ENCODE data around the gene HYDIN.

The HYDIN gene

DNA sequence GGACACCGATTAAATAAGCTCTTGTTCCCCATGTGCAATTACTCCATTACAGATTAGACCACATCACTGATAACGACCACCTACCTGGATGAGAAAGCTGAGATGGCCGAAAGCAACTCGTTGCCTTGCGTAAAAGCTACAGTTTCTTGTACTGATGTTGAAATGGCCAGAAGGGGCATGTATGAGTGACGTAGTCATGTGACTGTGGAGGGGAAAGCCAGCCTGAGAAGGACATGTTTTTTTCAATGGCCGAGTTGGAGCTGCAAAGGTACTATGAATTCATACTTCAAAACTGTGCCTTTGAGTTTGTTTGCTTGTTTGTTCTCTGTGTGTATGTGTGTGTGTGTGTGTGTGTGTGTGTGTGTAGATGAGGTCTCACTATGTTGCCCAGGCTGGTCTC lies 17.0 kb upstream of the HYDIN start:
- no peaks in the 10 kb centered on the region for H3K9me3 Mint-ChIP-seq
- H3K27ac Mint-ChIP-seq = no peak overlapping the region
- no peak for DNase-seq (ENCODE audit: low spot score)
- no peak overlapping the region for H3K4me3 Mint-ChIP-seq
- H3K27me3 Mint-ChIP-seq (ENCODE audit: low read depth) = no peaks in the 10 kb centered on the region
- H3K4me1 Mint-ChIP-seq (ENCODE audit: low read depth) = no peaks in the 10 kb centered on the region
- no peaks in the 10 kb centered on the region for H3K36me3 Mint-ChIP-seq (ENCODE audit: low read depth)

DNA sequence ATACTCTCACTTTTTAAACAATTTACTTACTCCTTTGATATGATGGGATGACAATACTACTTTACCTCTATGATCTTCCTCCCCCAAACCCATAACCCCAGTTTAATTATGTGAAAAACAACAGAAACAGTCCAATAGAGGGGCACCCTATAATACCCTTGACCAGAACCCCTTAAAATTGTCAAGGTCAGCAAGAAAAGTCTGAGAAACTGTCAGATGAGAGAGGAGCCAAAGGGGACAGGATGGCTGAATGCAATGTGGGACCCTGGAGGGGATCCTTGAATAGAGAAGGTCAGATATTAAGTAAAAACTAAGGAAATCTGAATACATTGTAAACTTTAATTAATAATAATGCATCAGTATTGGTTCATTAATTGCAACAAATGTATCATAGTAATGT lies 15.8 kb upstream of the HYDIN start:
- no peak for DNase-seq (ENCODE audit: low spot score)
- Mint-ChIP-seq H3K27ac (no peak overlapping the region), H3K36me3 (ENCODE audit: low read depth) (no peaks in the 10 kb centered on the region), H3K9me3 (no peaks in the 10 kb centered on the region), H3K4me3 (no peak overlapping the region), H3K27me3 (ENCODE audit: low read depth) (no peaks in the 10 kb centered on the region), H3K4me1 (ENCODE audit: low read depth) (no peaks in the 10 kb centered on the region)

DNA sequence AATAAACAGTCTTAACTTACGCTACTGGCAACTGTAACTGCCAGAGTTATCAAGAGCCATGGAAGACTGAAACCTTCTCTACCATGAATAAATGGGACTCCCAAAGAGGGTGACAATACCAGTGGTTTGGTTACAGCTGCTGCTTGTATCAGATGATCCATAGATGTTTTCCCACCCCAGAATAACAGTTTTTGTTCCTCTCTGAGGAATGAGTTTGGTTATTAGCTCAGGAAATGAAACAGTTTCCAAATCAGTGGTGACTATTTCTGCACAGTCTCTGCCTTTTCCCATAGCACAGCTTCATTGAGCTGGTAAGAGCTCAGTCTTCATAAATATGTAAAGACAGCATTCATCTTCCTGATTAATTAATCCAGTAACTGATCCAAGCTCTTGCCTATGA lies 14.0 kb upstream of the HYDIN start:
- H3K36me3 Mint-ChIP-seq (ENCODE audit: low read depth) = no peaks in the 10 kb centered on the region
- DNase-seq (ENCODE audit: low spot score) = no peak
- H3K4me1 Mint-ChIP-seq (ENCODE audit: low read depth) = no peaks in the 10 kb centered on the region
- H3K27ac Mint-ChIP-seq = no peak overlapping the region
- H3K9me3 Mint-ChIP-seq = no peaks in the 10 kb centered on the region
- H3K27me3 Mint-ChIP-seq (ENCODE audit: low read depth) = no peaks in the 10 kb centered on the region
- no peak overlapping the region for H3K4me3 Mint-ChIP-seq

- H3K4me1 Mint-ChIP-seq (ENCODE audit: low read depth) = no peaks in the 10 kb centered on the region
- no peak for DNase-seq (ENCODE audit: low spot score)
- H3K27ac Mint-ChIP-seq = no peak overlapping the region
- H3K36me3 Mint-ChIP-seq (ENCODE audit: low read depth) = no peaks in the 10 kb centered on the region
- no peak overlapping the region for H3K4me3 Mint-ChIP-seq
- no peaks in the 10 kb centered on the region for H3K9me3 Mint-ChIP-seq
- H3K27me3 Mint-ChIP-seq (ENCODE audit: low read depth) = no peaks in the 10 kb centered on the region
Observed at GRCh38 chr16:71242601-71243000, 12.1 kb upstream of the HYDIN start.

DNA sequence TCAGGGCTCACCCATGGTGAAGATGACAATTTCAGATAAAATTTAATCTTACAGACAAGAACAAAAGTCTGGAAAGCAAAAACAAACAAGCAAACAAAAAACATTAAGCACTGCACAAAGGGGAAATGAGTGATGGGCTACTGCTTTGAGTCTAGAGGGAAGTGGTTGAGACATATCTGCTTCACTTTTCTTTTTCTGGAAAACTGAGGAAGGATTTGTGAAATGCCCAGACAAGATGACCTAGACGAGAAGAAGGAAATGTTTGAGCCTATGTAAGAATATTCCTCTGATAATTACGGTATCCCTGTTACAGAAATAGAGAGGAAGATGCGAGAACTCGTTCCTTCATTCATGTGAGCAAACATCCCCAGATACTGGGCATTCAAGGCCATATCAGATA lies 11.5 kb upstream of the HYDIN start:
- Mint-ChIP-seq H3K4me1 (ENCODE audit: low read depth) (no peaks in the 10 kb centered on the region), H3K4me3 (no peak overlapping the region), H3K27me3 (ENCODE audit: low read depth) (no peaks in the 10 kb centered on the region), H3K36me3 (ENCODE audit: low read depth) (no peaks in the 10 kb centered on the region), H3K9me3 (no peaks in the 10 kb centered on the region), H3K27ac (no peak overlapping the region)
- no peak for DNase-seq (ENCODE audit: low spot score)

GRCh38 chr16:71229344-71229743 lies 1.2 kb downstream of the HYDIN start:
- no peaks in the 10 kb centered on the region for H3K36me3 Mint-ChIP-seq (ENCODE audit: low read depth)
- no peak overlapping the region for H3K4me3 Mint-ChIP-seq
- no peaks in the 10 kb centered on the region for H3K4me1 Mint-ChIP-seq (ENCODE audit: low read depth)
- no peak overlapping the region for H3K27ac Mint-ChIP-seq
- no peak for DNase-seq (ENCODE audit: low spot score)
- peaks cover 48% of the 10 kb centered on the region for H3K9me3 Mint-ChIP-seq
- peaks cover 10% of the 10 kb centered on the region for H3K27me3 Mint-ChIP-seq (ENCODE audit: low read depth)

- Mint-ChIP-seq H3K36me3 (ENCODE audit: low read depth) (no peaks in the 10 kb centered on the region), H3K4me1 (ENCODE audit: low read depth) (no peaks in the 10 kb centered on the region), H3K27ac (no peak overlapping the region), H3K9me3 (peaks cover 48% of the 10 kb centered on the region), H3K27me3 (ENCODE audit: low read depth) (peaks cover 6% of the 10 kb centered on the region), H3K4me3 (no peak overlapping the region)
- DNase-seq (ENCODE audit: low spot score) = no peak
Observed at GRCh38 chr16:71226229-71227141, 4.0 kb downstream of the HYDIN start.

GRCh38 chr16:71225145-71225544 lies 5.4 kb downstream of the HYDIN start:
- Mint-ChIP-seq H3K27me3 (ENCODE audit: low read depth) (no peaks in the 10 kb centered on the region), H3K27ac (no peak overlapping the region), H3K4me3 (no peak overlapping the region), H3K9me3 (peaks cover 42% of the 10 kb centered on the region), H3K4me1 (ENCODE audit: low read depth) (no peaks in the 10 kb centered on the region), H3K36me3 (ENCODE audit: low read depth) (no peaks in the 10 kb centered on the region)
- no peak for DNase-seq (ENCODE audit: low spot score)

DNA sequence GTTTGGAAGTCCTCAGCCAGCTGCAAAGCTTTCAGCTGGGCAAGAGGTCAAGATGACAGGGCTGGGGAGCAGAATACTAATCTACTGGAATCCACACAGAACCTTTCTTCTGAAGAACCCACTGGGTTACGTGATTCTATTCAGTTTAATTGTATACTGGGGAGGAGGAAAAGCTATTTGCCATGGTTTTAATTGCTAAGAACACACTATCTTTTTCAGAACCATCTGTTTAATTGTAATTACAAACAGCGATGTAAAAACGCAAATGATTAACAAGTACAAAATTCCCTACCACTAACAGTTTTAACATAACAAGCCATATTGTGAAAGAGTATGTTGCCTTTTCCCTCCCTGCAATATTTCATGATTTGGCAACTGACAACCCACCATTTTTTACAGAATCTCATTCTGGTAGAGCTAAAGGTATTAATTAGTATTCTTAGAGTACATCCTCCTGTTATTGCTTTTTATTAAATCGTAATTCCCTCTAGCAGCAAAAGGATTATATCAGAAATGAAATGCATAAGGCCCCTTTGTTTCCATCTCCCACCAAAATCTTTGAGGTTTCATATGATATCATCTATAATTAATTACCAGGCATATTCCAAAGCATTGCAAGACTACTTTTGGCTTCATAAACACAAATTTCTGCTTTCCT lies 12.1 kb downstream of the HYDIN start:
- Mint-ChIP-seq H3K4me3 (no peak overlapping the region), H3K9me3 (peaks cover 4% of the 10 kb centered on the region), H3K27ac (no peak overlapping the region), H3K4me1 (ENCODE audit: low read depth) (no peaks in the 10 kb centered on the region), H3K27me3 (ENCODE audit: low read depth) (no peaks in the 10 kb centered on the region), H3K36me3 (ENCODE audit: low read depth) (no peaks in the 10 kb centered on the region)
- DNase-seq (ENCODE audit: low spot score) = no peak

GRCh38 chr16:71217506-71217905 lies 13.0 kb downstream of the HYDIN start:
- H3K4me3 Mint-ChIP-seq = no peak overlapping the region
- no peak overlapping the region for H3K27ac Mint-ChIP-seq
- H3K9me3 Mint-ChIP-seq = no peaks in the 10 kb centered on the region
- H3K27me3 Mint-ChIP-seq (ENCODE audit: low read depth) = no peaks in the 10 kb centered on the region
- no peaks in the 10 kb centered on the region for H3K4me1 Mint-ChIP-seq (ENCODE audit: low read depth)
- no peaks in the 10 kb centered on the region for H3K36me3 Mint-ChIP-seq (ENCODE audit: low read depth)
- no peak for DNase-seq (ENCODE audit: low spot score)

DNA sequence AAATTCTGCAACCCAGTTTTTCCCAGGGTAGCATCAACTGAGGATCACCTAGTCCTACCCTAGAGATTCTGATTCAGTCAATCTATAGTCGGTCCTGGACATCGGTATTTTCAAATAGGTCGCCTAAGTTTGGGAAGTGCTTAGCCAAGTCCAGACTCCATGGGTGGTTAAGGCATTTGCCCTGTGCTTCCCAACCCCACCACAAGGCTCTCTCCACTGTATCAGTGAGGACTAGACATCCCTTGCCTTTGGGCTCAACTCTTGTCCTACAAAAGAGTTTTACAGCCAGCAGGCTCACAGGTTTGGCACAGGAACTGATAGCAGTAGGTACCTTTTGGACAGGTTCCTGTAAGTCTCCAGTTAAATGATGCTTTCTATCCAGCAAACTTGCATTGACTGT lies 13.8 kb downstream of the HYDIN start:
- no peaks in the 10 kb centered on the region for H3K27me3 Mint-ChIP-seq (ENCODE audit: low read depth)
- no peak for DNase-seq (ENCODE audit: low spot score)
- no peaks in the 10 kb centered on the region for H3K9me3 Mint-ChIP-seq
- H3K4me3 Mint-ChIP-seq = no peak overlapping the region
- H3K36me3 Mint-ChIP-seq (ENCODE audit: low read depth) = no peaks in the 10 kb centered on the region
- no peaks in the 10 kb centered on the region for H3K4me1 Mint-ChIP-seq (ENCODE audit: low read depth)
- no peak overlapping the region for H3K27ac Mint-ChIP-seq

GRCh38 chr16:71214746-71215381 lies 15.7 kb downstream of the HYDIN start:
- Mint-ChIP-seq H3K9me3 (no peaks in the 10 kb centered on the region), H3K4me3 (no peak overlapping the region), H3K27me3 (ENCODE audit: low read depth) (no peaks in the 10 kb centered on the region), H3K4me1 (ENCODE audit: low read depth) (no peaks in the 10 kb centered on the region), H3K27ac (no peak overlapping the region), H3K36me3 (ENCODE audit: low read depth) (no peaks in the 10 kb centered on the region)
- no peak for DNase-seq (ENCODE audit: low spot score)

DNA sequence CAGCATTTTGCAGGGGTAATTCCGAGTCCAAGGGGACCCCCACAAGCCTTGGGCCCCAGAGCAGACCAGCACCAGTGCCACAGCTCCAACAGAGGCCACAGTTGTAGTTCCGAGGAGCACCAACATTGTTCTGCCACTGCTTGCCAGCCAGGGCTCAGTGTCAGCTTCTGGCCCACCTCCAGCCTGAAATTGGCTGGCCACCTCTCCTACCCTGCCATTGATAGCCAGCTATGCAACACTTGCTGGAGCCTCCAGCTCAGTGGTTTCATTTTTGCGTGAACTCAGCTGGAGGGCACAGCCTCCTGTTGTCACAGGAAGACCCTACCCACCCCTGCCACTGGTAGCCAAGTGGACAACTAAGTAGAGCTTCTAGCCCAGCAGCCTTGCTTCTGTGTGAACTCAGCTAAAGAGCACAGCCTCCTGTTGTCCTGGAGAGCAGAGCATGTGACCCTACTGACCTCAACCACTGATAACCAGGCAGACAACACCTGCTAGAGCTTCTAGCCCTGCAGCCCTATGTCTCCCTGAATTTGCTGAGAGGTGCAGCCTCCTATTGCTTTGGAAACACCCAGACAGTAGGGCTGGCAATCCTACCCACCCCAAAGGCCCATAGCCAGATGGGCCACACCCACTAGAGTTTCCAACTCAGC lies 24.9 kb downstream of the HYDIN start:
- Mint-ChIP-seq H3K36me3 (ENCODE audit: low read depth) (no peaks in the 10 kb centered on the region), H3K9me3 (peaks cover 13% of the 10 kb centered on the region), H3K27me3 (ENCODE audit: low read depth) (peaks cover 2% of the 10 kb centered on the region), H3K27ac (no peak overlapping the region), H3K4me3 (no peak overlapping the region), H3K4me1 (ENCODE audit: low read depth) (no peaks in the 10 kb centered on the region)
- DNase-seq (ENCODE audit: low spot score) = no peak

GRCh38 chr16:71203631-71204030 lies 26.9 kb downstream of the HYDIN start:
- peaks cover 2% of the 10 kb centered on the region for H3K27me3 Mint-ChIP-seq (ENCODE audit: low read depth)
- DNase-seq (ENCODE audit: low spot score) = no peak
- no peak overlapping the region for H3K4me3 Mint-ChIP-seq
- H3K36me3 Mint-ChIP-seq (ENCODE audit: low read depth) = no peaks in the 10 kb centered on the region
- H3K27ac Mint-ChIP-seq = no peak overlapping the region
- no peaks in the 10 kb centered on the region for H3K4me1 Mint-ChIP-seq (ENCODE audit: low read depth)
- peaks cover 22% of the 10 kb centered on the region for H3K9me3 Mint-ChIP-seq

Measured in T-helper 2 cell treated with Interferon-gamma antibody and Interleukin-4, amounts not matched to agents 5 μg/mL and 100 μg/mL, for 36 hours (primary cell).